ENCODE measurements around the gene ATOX1. TPM values are rescaled to one million over a fixed set of nuclear protein-coding genes. Genes with fewer than 3 reads are reported as not detected.

Gene ATOX1
- total RNA-seq, 2 experiments from 2014 or later, result 45.2 to 46.6 TPM

- no peaks in the 10 kb centered on the region for H3K36me3 Mint-ChIP-seq (ENCODE audit: low read depth)
- H3K9me3 Mint-ChIP-seq (ENCODE audit: insufficient read depth), result no peaks in the 10 kb centered on the region
- ChIA-PET CTCF (interaction anchor here (1.1 to 3.7 kb wide), 2 partner anchors 16 to 108 kb away, joined by 5 to 13 read pairs; no protein-coding TSS in a partner anchor), POLR2A (no interaction called here)
- DNase-seq (no peak), ATAC-seq (no peak)
- peaks cover 6% of the 10 kb centered on the region for H3K4me1 Mint-ChIP-seq (ENCODE audit: low read depth)
- no peak overlapping the region for H3K27ac Mint-ChIP-seq
- no peaks in the 10 kb centered on the region for H3K27me3 Mint-ChIP-seq (ENCODE audit: low read depth)
- no peak overlapping the region for H3K4me3 Mint-ChIP-seq
Measured at GRCh38 chr5:151766975-151767374, 8.5 kb upstream of the ATOX1 start.

GRCh38 chr5:151764801-151765200, 6.4 kb upstream of the ATOX1 start:
- Mint-ChIP-seq H3K27me3 (ENCODE audit: low read depth) (no peaks in the 10 kb centered on the region), H3K4me3 (no peak overlapping the region), H3K9me3 (ENCODE audit: insufficient read depth) (no peaks in the 10 kb centered on the region), H3K4me1 (ENCODE audit: low read depth) (peaks cover 2% of the 10 kb centered on the region), H3K36me3 (ENCODE audit: low read depth) (no peaks in the 10 kb centered on the region), H3K27ac (no peak overlapping the region)
- ChIA-PET POLR2A (no interaction called here), CTCF (interaction anchor here (0.8 to 3.7 kb wide), 4 partner anchors 9 to 106 kb away, joined by 3 to 13 read pairs (median 4); no protein-coding TSS in a partner anchor)
- DNase-seq, result no peak
- ATAC-seq, result no peak

- Mint-ChIP-seq H3K27me3 (ENCODE audit: low read depth) (no peaks in the 10 kb centered on the region), H3K4me1 (ENCODE audit: low read depth) (peaks cover 34% of the 10 kb centered on the region), H3K4me3 (peak overlapping the region; percentile 89), H3K36me3 (ENCODE audit: low read depth) (peaks cover 6% of the 10 kb centered on the region), H3K27ac (peak overlapping the region; percentile 85), H3K9me3 (ENCODE audit: insufficient read depth) (no peaks in the 10 kb centered on the region)
- ChIA-PET CTCF (interaction anchor here (1.9 to 3.9 kb wide), 3 partner anchors 13 to 100 kb away, joined by 11 to 24 read pairs (median 14); partner anchors contain the start of gene G3BP1), POLR2A (interaction anchor here (10.3 kb wide), 1 partner anchor 14 kb away, joined by 100 read pairs; the partner anchor contains the start of gene G3BP1)
- no peak for DNase-seq
- ATAC-seq, result peak; percentile 42
Measured at GRCh38 chr5:151758141-151758429, 346 bp downstream of the ATOX1 start.

GRCh38 chr5:151757233-151758140, 944 bp downstream of the ATOX1 start:
- Mint-ChIP-seq H3K4me1 (ENCODE audit: low read depth) (peaks cover 34% of the 10 kb centered on the region), H3K27ac (peak overlapping the region; percentile 85), H3K9me3 (ENCODE audit: insufficient read depth) (no peaks in the 10 kb centered on the region), H3K4me3 (peak overlapping the region; percentile 89), H3K36me3 (ENCODE audit: low read depth) (peaks cover 11% of the 10 kb centered on the region), H3K27me3 (ENCODE audit: low read depth) (no peaks in the 10 kb centered on the region)
- DNase-seq (peak; percentile 42), ATAC-seq (peak; percentile 11)
- ChIA-PET POLR2A (interaction anchor here (0.9 to 10.3 kb wide), 2 partner anchors 15 to 543 kb away, joined by 3 to 100 read pairs; partner anchors contain the start of gene G3BP1), CTCF (interaction anchor here (1.0 to 3.9 kb wide), 4 partner anchors 10 to 99 kb away, joined by 4 to 24 read pairs (median 12); partner anchors contain the start of gene G3BP1)

GRCh38 chr5:151755383-151755782, 3.0 kb downstream of the ATOX1 start:
- POLR2A ChIA-PET, result interaction anchor here (0.6 to 10.3 kb wide), 2 partner anchors 17 to 305 kb away, joined by 3 to 100 read pairs; partner anchors contain the start of gene G3BP1
- Mint-ChIP-seq H3K27me3 (ENCODE audit: low read depth) (no peaks in the 10 kb centered on the region), H3K4me1 (ENCODE audit: low read depth) (peaks cover 34% of the 10 kb centered on the region), H3K36me3 (ENCODE audit: low read depth) (peaks cover 17% of the 10 kb centered on the region), H3K4me3 (no peak overlapping the region), H3K27ac (no peak overlapping the region), H3K9me3 (ENCODE audit: insufficient read depth) (no peaks in the 10 kb centered on the region)
- no peak for ATAC-seq
- no peak for DNase-seq
- CTCF ChIA-PET, result interaction anchor here (0.6 to 3.9 kb wide), 3 partner anchors 14 to 97 kb away, joined by 3 to 24 read pairs (median 6); partner anchors contain the start of gene G3BP1

GRCh38 chr5:151751593-151751992, 6.8 kb downstream of the ATOX1 start:
- no peak for ATAC-seq
- Mint-ChIP-seq H3K4me3 (no peak overlapping the region), H3K27ac (no peak overlapping the region), H3K27me3 (ENCODE audit: low read depth) (no peaks in the 10 kb centered on the region), H3K4me1 (ENCODE audit: low read depth) (peaks cover 37% of the 10 kb centered on the region), H3K36me3 (ENCODE audit: low read depth) (peaks cover 17% of the 10 kb centered on the region), H3K9me3 (ENCODE audit: insufficient read depth) (no peaks in the 10 kb centered on the region)
- ChIA-PET POLR2A (interaction anchor here (1.3 kb wide), 1 partner anchor 19 kb away, joined by 10 read pairs; the partner anchor contains the start of gene G3BP1), CTCF (interaction anchor here (1.1 to 7.0 kb wide), 5 partner anchors 9 to 99 kb away, joined by 3 to 53 read pairs (median 5); partner anchors contain the start of gene G3BP1)
- no peak for DNase-seq

- peaks cover 37% of the 10 kb centered on the region for H3K4me1 Mint-ChIP-seq (ENCODE audit: low read depth)
- no peak for DNase-seq
- H3K4me3 Mint-ChIP-seq, result no peak overlapping the region
- H3K27me3 Mint-ChIP-seq (ENCODE audit: low read depth), result no peaks in the 10 kb centered on the region
- ChIA-PET POLR2A (interaction anchor here (1.3 kb wide), 1 partner anchor 20 kb away, joined by 10 read pairs; the partner anchor contains the start of gene G3BP1), CTCF (interaction anchor here (1.1 to 7.0 kb wide), 5 partner anchors 8 to 99 kb away, joined by 3 to 53 read pairs (median 5); partner anchors contain the start of gene G3BP1)
- H3K27ac Mint-ChIP-seq, result no peak overlapping the region
- H3K9me3 Mint-ChIP-seq (ENCODE audit: insufficient read depth), result no peaks in the 10 kb centered on the region
- H3K36me3 Mint-ChIP-seq (ENCODE audit: low read depth), result peaks cover 20% of the 10 kb centered on the region
- ATAC-seq, result no peak
Measured at GRCh38 chr5:151751091-151751490, 7.3 kb downstream of the ATOX1 start.

- ATAC-seq (no peak), DNase-seq (no peak)
- H3K27me3 Mint-ChIP-seq (ENCODE audit: low read depth), result no peaks in the 10 kb centered on the region
- H3K36me3 Mint-ChIP-seq (ENCODE audit: low read depth), result peaks cover 27% of the 10 kb centered on the region
- peak overlapping the region; percentile 20 for H3K27ac Mint-ChIP-seq
- H3K9me3 Mint-ChIP-seq (ENCODE audit: insufficient read depth), result no peaks in the 10 kb centered on the region
- ChIA-PET CTCF (interaction anchor here (0.7 to 7.0 kb wide), 4 partner anchors 10 to 303 kb away, joined by 3 to 53 read pairs (median 24); partner anchors contain the start of gene G3BP1), POLR2A (interaction anchor here (5.8 kb wide), 1 partner anchor 21 kb away, joined by 32 read pairs; the partner anchor contains the start of gene G3BP1)
- no peak overlapping the region for H3K4me3 Mint-ChIP-seq
- H3K4me1 Mint-ChIP-seq (ENCODE audit: low read depth), result peaks cover 39% of the 10 kb centered on the region
Measured at GRCh38 chr5:151750121-151750520, 8.3 kb downstream of the ATOX1 start.

GRCh38 chr5:151745071-151745705, 13.2 kb downstream of the ATOX1 start:
- H3K4me3 Mint-ChIP-seq, result peak overlapping the region; percentile 3
- H3K4me1 Mint-ChIP-seq (ENCODE audit: low read depth), result peaks cover 52% of the 10 kb centered on the region
- peaks cover 34% of the 10 kb centered on the region for H3K36me3 Mint-ChIP-seq (ENCODE audit: low read depth)
- ATAC-seq (peak; percentile 41), DNase-seq (peak; percentile 56)
- CTCF ChIA-PET, result interaction anchor here (0.6 to 2.1 kb wide), 5 partner anchors 7 to 93 kb away, joined by 3 to 7 read pairs (median 3); partner anchors contain the start of gene G3BP1
- H3K9me3 Mint-ChIP-seq (ENCODE audit: insufficient read depth), result no peaks in the 10 kb centered on the region
- POLR2A ChIA-PET, result interaction anchor here (0.5 to 5.8 kb wide), 2 partner anchors 26 to 181 kb away, joined by 3 to 32 read pairs; partner anchors contain the start of gene G3BP1
- H3K27ac Mint-ChIP-seq, result peak overlapping the region; percentile 82
- H3K27me3 Mint-ChIP-seq (ENCODE audit: low read depth), result no peaks in the 10 kb centered on the region

GRCh38 chr5:151743530-151743929, 14.9 kb downstream of the ATOX1 start:
- Mint-ChIP-seq H3K4me3 (no peak overlapping the region), H3K27me3 (ENCODE audit: low read depth) (no peaks in the 10 kb centered on the region), H3K4me1 (ENCODE audit: low read depth) (peaks cover 41% of the 10 kb centered on the region), H3K9me3 (ENCODE audit: insufficient read depth) (no peaks in the 10 kb centered on the region), H3K36me3 (ENCODE audit: low read depth) (peaks cover 39% of the 10 kb centered on the region), H3K27ac (no peak overlapping the region)
- ChIA-PET CTCF (interaction anchor here (1.2 to 10.4 kb wide), 4 partner anchors 8 to 297 kb away, joined by 3 to 127 read pairs (median 4); partner anchors contain the start of gene SLC36A1), POLR2A (no interaction called here)
- no peak for ATAC-seq
- DNase-seq, result no peak

- ATAC-seq, result no peak
- POLR2A ChIA-PET, result no interaction called here
Measured at GRCh38 chr5:151742870-151743294, 15.5 kb downstream of the ATOX1 start.

More at GRCh38 chr5:151742870-151743294, 15.5 kb downstream of the ATOX1 start:
- CTCF ChIA-PET, result interaction anchor here (1.2 to 10.4 kb wide), 6 partner anchors 9 to 296 kb away, joined by 3 to 127 read pairs (median 4); partner anchors contain the start of gene SLC36A1
- DNase-seq, result no peak
- Mint-ChIP-seq H3K36me3 (ENCODE audit: low read depth) (peaks cover 39% of the 10 kb centered on the region), H3K4me3 (no peak overlapping the region), H3K27me3 (ENCODE audit: low read depth) (no peaks in the 10 kb centered on the region), H3K9me3 (ENCODE audit: insufficient read depth) (no peaks in the 10 kb centered on the region), H3K4me1 (ENCODE audit: low read depth) (peaks cover 36% of the 10 kb centered on the region), H3K27ac (peak overlapping the region; percentile 6)
